Kidney (tissue), 14 donors: ENCODE measurements around the gene SUMO3. TPM values are rescaled to one million over a fixed set of nuclear protein-coding genes. Genes with fewer than 3 reads are reported as not detected.

ENCODE experiments used
- DNase-seq, 5 donors: peaks; one replicate each; pipeline ENCODE4 v3.0.0-alpha.2; 2013 to 2020
- FAIRE-seq: peaks from 2 replicates; lab custom pipeline; 2012; peaks lifted over from hg19 to GRCh38; lab: Jason Lieb, UNC
- H3K27ac ChIP-seq, 2 donors: one replicate each; pipeline ENCODE4 v1.7.0; 2013; ENCODE audit warnings: low read depth in 2 of 2, low read length in 2 of 2, inconsistent platforms in 1 of 2
- H3K27me3 ChIP-seq: one replicate; pipeline ENCODE4 v1.7.1; 2013; ENCODE audit warnings: low read length, inconsistent platforms; ENCODE audit not compliant: control insufficient read depth, insufficient read depth
- H3K36me3 ChIP-seq, 3 donors: one replicate each; pipeline versions ENCODE4 v1.7.0 to v1.7.1; 2013; ENCODE audit warnings: low read length in 3 of 3, control low read depth in 1 of 3, inconsistent platforms in 1 of 3; ENCODE audit not compliant: insufficient read depth in 3 of 3, control insufficient read depth in 2 of 3
- H3K4me1 ChIP-seq, 3 donors: one replicate each; pipeline versions ENCODE4 v1.7.0 to v1.7.1; 2013; ENCODE audit warnings: low read length in 3 of 3, inconsistent platforms in 1 of 3, low read depth in 1 of 3; ENCODE audit not compliant: control insufficient read depth in 2 of 3, insufficient read depth in 2 of 3
- H3K4me3 ChIP-seq, 3 donors: one replicate each; pipeline versions ENCODE4 v1.7.0 to v1.8.1; 2013; ENCODE audit warnings: low read length in 3 of 3, control low read depth in 1 of 3, inconsistent platforms in 1 of 3
- H3K9ac ChIP-seq, 3 donors: one replicate each; pipeline versions ENCODE4 v1.7.0 to v1.7.1; 2013; ENCODE audit warnings: low read length in 3 of 3, control low read depth in 1 of 3, inconsistent platforms in 1 of 3
- H3K9me3 ChIP-seq, 3 donors: one replicate each; pipeline versions ENCODE4 v1.7.0 to v1.7.1; 2013; ENCODE audit warnings: low read length in 3 of 3, control low read depth in 1 of 3, inconsistent platforms in 1 of 3; ENCODE audit not compliant: control insufficient read depth in 2 of 3, insufficient read depth in 1 of 3
- intact Hi-C: fragments of 100-400 bp; cut with DNase I; formaldehyde crosslinking; loops from one replicate; pipeline ENCODE4 v1.11.1; 2022
- polyA plus RNA-seq: library from polyadenylated mRNA; stranded (reverse); fragments of 350-450 nt; fragmentation: Illumina TruSeq; extraction: RNeasy Lipid Tissue Mini Kit (QIAGEN cat#74804); gene quantifications from one replicate; pipeline ENCODE4 v1.2.3, GENCODE V29; 2014; ENCODE audit warnings: low read depth, low replicate concordance; ENCODE audit not compliant: insufficient read depth
- total RNA-seq: library from RNA; stranded (reverse); fragmentation: NEBNext Ultra II Directional; extraction: Animal tissue kit (Norgen Biotek cat#: 25700); gene quantifications from one replicate; pipeline ENCODE4 v1.2.1, GENCODE V29; 2021
- TF ChIP-seq, protein P1 (sequence below): IDR thresholded peaks from 3 replicates; pipeline ENCODE4 v1.5.1; 2012; ENCODE audit warnings: mild to moderate bottlenecking, moderate library complexity, borderline replicate concordance; ENCODE audit not compliant: insufficient read depth; ENCODE audit errors: extremely low read depth
- donor health status: control.
- donor health status: control.
- donor health status: control.
- donor health status: control.
- donor health status: control.
- donor health status: DM: yes; HTN: yes; CAD: no.
- donor health status: Normal renal cell carcinoma (clear cell type).

Gene SUMO3
- total and polyA plus RNA-seq, 2 donors from 2014 or later, result 88.6 to 89.9 TPM

- H3K4me3 ChIP-seq, result no peak overlapping the region
- peak in 4 of 5 donors; percentile 40 to 89 (median 69) for DNase-seq
- peaks cover 0 to 23% (median 17%) of the 10 kb centered on the region in 3 donors for H3K4me1 ChIP-seq
- no peaks in the 10 kb centered on the region for H3K27me3 ChIP-seq
- intact Hi-C loops, result no loop called here
- TF ChIP-seq, protein P1, sequence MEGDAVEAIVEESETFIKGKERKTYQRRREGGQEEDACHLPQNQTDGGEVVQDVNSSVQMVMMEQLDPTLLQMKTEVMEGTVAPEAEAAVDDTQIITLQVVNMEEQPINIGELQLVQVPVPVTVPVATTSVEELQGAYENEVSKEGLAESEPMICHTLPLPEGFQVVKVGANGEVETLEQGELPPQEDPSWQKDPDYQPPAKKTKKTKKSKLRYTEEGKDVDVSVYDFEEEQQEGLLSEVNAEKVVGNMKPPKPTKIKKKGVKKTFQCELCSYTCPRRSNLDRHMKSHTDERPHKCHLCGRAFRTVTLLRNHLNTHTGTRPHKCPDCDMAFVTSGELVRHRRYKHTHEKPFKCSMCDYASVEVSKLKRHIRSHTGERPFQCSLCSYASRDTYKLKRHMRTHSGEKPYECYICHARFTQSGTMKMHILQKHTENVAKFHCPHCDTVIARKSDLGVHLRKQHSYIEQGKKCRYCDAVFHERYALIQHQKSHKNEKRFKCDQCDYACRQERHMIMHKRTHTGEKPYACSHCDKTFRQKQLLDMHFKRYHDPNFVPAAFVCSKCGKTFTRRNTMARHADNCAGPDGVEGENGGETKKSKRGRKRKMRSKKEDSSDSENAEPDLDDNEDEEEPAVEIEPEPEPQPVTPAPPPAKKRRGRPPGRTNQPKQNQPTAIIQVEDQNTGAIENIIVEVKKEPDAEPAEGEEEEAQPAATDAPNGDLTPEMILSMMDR, result no peak
- no peaks in the 10 kb centered on the region for H3K9me3 ChIP-seq
- peaks cover 0 to 23% (median 13%) of the 10 kb centered on the region in 3 donors for H3K36me3 ChIP-seq
- H3K9ac ChIP-seq, result no peak overlapping the region
- no peak overlapping the region for H3K27ac ChIP-seq
- no peak for FAIRE-seq
Measured at GRCh38 chr21:44846485-44847260, 28.8 kb upstream of the SUMO3 start.

GRCh38 chr21:44846224-44846484 is 28.3 kb upstream of the SUMO3 start:
- no peak for DNase-seq
- Histone ChIP-seq H3K9me3 (no peaks in the 10 kb centered on the region), H3K9ac (no peak overlapping the region), H3K4me1 (peaks cover 0 to 23% (median 12%) of the 10 kb centered on the region in 3 donors), H3K27ac (no peak overlapping the region), H3K36me3 (peaks cover 0 to 20% (median 13%) of the 10 kb centered on the region in 3 donors), H3K27me3 (no peaks in the 10 kb centered on the region), H3K4me3 (peak overlapping the region in 2 of 3 donors; percentile 1 to 43)
- no peak for FAIRE-seq
- TF ChIP-seq, protein P1, result no peak
- intact Hi-C loops, result no loop called here

- H3K4me3 ChIP-seq, result peak overlapping the region in 2 of 3 donors; percentile 1 to 43
- TF ChIP-seq, protein P1, result peak; percentile 23
- intact Hi-C loops, result no loop called here
- peaks cover 0 to 23% (median 9%) of the 10 kb centered on the region in 3 donors for H3K4me1 ChIP-seq
- H3K27ac ChIP-seq, result no peak overlapping the region
- no peak overlapping the region for H3K9ac ChIP-seq
- H3K36me3 ChIP-seq, result peaks cover 0 to 15% (median 9%) of the 10 kb centered on the region in 3 donors
- no peaks in the 10 kb centered on the region for H3K27me3 ChIP-seq
- DNase-seq (peak; percentile 67 to 91 (median 82)), FAIRE-seq (no peak)
- no peaks in the 10 kb centered on the region for H3K9me3 ChIP-seq
Measured at GRCh38 chr21:44845418-44846223, 27.8 kb upstream of the SUMO3 start.
